NCI-H2227 (cell line): ENCODE results near the gene CMTM1.
"Not testable (repeated sequence)": the region's sequence is repeated elsewhere in the genome, so short reads cannot be mapped to it uniquely, and the experiment has no call there.

ENCODE experiments used
- DNase-seq: peaks from one replicate; lab custom pipeline; 2025; ENCODE audit not compliant: unreplicated experiment; lab: John Stamatoyannopoulos, UW

Gene CMTM1

GRCh38 chr16:66610111-66610820 is 44.0 kb downstream of the CMTM1 start:
- no peak for DNase-seq

DNA sequence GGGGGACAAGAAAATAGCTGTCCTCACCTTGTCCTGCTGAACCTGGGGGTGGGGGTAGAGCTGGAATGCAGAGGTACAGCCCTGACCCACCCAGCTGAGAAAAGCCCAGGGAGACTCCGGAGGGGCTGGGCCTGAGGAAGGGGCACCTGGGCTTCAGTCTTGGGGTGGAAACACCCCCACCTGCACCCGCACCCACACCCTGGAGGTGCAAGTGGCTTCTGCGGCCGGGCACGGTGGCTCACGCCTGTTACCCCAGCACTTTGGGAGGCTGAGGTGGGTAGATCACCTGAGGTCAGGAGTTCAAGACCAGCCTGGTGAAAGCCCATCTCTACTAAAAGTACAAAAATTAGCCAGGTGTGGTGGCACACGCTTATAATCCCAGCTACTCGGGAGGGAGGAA is 45.7 kb downstream of the CMTM1 start:
- not testable (repeated sequence) for DNase-seq

DNA sequence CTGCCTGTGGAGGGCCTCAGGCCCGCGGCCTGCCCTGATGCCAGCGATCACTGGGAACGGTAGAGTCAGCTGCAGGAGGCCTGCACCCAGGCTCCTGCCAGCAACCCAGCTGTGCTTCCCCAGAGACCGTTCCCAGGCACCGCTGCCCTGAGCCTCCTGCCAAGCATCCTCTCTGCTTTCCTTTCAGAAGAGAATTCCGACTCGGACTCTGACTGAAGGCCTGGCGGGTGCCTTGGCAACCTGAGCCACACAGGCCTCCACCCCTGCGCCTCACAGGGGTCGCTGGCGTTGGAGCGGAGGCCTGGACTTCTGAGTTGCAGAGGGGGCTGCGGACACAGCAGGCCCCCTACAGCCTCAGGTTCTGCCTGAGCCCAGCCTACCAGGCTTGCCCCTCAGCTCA is 46.2 kb downstream of the CMTM1 start:
- no peak for DNase-seq

- DNase-seq, result no peak
These were observed 48.0 kb downstream of the CMTM1 start for GRCh38 chr16:66614161-66614802.

- no peak for DNase-seq
These were observed 49.9 kb downstream of the CMTM1 start for GRCh38 chr16:66616169-66616568.

DNA sequence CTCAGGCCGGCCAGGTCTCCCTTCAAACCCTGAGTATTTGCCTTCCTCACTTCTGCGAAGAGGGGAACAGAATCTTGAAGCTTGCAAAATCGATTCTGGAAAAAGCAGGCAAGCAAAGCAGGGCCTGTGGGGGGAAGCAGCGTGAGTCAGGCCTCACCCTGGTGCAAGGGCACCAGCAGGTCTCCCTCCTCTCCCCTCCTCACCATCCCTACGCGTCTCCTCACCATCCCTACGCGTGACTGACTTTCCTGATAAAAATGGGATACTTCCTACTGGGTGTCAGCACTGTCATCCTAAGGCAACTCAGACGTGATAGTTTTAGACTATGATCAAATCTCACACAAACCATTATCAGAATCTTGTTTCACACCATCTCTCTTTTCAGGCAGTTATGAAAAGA is 50.4 kb downstream of the CMTM1 start:
- DNase-seq, result no peak

- DNase-seq, result no peak
These were observed 50.8 kb downstream of the CMTM1 start for GRCh38 chr16:66617010-66617434.

DNA sequence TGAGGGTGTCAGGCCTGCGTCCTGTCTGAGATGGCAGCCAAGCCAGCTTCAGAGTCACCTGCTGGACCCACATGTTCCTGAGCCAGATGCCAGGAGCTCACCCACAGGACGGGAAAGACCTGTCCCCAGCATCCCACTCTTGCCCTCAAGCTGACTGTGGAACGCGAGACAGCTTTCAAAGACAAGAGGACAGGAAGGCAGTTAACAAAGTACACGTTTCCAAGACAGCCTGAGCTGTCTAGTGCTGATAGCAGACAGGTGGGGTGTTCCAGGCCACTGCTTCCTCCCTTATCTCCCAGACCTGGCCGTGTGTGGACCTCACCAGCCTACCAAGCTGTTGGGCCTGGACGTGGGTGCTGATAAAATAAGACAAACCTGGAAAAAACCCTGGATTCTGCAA is 51.5 kb downstream of the CMTM1 start:
- DNase-seq, result no peak

GRCh38 chr16:66618588-66619375 is 52.5 kb downstream of the CMTM1 start:
- DNase-seq, result no peak

DNA sequence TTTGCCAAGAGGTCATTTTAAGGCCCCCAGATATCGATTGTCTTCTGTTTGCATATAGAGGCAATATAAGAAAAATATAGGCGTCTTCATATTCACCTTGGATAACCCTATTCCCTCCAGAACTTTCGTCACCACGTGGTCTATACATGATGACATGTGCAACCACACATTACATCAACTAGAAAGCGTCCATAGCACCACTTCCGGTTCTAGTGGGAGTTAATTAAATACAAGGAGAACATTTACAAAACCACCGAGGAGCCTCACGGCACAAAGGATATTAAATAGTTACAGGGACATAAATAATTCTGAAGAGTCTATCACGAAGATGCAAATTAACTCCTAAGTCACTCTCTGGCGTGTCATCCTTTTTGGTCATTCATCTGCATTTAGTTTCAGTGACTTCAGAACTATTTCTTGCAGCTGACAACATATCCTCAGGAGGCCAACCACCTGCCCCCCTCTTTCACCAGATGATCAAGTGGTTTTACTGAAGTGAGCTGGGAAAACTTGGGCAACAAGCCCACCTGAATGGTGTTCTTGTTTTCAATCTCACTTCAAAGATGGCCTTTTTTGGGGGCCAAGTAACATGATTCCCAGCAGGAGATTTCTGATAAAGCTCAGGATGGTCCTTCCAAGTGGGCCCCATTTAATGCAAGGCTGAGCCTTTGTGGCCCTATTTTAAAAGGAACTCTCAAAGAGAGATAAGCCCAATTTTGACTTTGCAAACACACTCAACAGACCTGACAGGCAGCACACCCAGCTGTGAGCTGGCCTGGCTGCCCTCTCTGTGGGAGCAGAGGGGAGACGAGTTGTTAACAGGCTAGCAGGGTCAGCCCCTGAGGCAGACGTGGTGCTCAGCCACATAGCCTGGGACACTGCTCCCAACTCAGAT is 53.5 kb downstream of the CMTM1 start:
- DNase-seq, result no peak

- no peak for DNase-seq
These were observed 54.2 kb downstream of the CMTM1 start for GRCh38 chr16:66620429-66620795.

DNA sequence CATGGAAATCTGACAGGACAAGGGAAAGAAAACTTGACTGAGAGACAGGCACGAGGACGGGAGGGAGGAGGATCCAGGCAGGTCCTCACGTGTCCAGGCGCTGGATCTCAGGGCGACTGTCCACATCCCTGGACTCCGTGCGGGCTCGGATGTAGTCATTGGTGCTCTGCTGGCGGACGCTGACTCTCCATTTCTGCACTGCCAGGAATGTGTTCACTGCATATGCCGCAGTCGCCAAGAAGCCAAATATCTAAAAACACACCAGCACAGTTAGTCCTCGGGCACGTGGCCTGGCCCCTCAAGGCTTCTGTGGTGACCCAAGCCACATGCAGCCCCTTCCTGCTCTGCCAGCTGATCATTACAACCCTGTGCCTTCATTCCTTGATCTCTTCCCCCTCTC is 55.7 kb downstream of the CMTM1 start:
- DNase-seq, result no peak

DNA sequence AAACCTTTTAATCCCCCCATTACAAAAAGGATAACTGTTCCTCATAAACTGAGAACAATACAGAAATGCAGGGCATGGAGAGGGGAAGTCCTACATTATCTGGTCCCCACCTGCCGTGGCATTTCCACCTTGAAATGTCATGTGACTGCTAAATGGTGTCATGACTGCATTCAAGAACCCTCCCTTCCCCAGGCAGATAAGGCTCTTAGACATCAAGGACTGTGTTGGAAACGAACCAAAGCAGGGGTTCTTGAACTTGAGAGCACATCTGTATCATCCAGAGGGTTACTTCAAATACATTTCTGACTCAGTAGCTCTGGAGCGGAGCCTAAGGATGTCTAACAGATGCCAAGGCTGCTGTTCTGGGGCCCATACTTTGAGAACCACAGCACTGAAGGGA is 56.6 kb downstream of the CMTM1 start:
- DNase-seq, result no peak

DNA sequence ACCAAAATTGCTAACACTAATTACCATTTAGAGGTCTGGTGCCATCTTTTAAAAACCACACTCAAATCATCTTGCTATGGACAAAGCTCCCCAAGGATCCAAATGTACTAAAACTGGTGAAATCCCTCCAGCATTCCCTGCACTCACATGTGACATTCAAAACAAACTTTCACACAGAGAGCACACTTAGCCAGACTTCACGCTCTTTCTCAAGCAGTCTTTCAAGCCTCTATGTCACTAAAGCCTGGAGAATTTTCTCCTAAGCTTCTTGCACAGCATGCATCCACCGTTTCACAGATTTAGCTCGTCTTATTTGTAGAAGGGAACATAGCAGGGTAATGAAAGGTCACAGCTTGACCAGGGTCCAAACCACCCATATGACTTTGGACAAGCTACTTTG is 57.5 kb downstream of the CMTM1 start:
- no peak for DNase-seq

DNA sequence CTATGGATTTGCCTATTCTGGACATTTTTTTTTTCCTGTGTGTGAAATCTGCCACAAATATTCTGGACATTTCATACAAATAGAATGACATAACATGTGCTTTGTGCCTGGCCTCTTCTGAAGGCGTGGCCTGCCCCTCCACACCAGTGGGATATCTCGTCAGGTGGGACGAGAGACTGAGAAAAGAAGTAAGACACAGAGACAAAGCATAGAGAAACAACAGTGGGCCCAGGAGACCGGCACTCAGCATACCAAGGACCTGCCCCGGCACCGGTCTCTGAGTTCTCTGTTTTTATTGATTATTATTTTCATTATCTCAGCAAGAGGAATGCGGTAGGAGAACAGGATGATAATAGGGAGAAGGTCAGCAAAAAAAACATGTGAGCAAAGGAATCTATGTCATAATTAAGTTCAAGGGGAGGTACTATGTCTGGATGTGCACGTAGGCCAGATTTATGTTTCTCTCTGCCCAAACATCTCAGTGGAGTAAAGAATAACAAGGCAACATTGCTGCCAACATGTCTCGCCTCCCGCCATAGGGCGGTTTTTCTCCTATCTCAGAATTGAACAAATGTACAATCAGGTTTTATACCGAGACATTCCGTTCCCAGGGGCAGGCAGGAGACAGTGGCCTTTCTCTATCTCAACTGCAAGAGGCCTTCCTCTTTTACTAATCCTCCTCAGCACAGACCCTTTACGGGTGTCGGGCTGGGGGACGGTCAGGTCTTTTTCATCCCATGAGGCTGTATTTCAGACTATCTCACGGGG is 61.6 kb downstream of the CMTM1 start:
- DNase-seq, result not testable (repeated sequence)
